ENCODE measurements around the gene SUCO. TPM values are rescaled to one million over a fixed set of nuclear protein-coding genes. Genes with fewer than 3 reads are reported as not detected.

Gene SUCO
- total RNA-seq, 2 donors from 2014 or later, result 24.6 to 26.7 TPM

DNA sequence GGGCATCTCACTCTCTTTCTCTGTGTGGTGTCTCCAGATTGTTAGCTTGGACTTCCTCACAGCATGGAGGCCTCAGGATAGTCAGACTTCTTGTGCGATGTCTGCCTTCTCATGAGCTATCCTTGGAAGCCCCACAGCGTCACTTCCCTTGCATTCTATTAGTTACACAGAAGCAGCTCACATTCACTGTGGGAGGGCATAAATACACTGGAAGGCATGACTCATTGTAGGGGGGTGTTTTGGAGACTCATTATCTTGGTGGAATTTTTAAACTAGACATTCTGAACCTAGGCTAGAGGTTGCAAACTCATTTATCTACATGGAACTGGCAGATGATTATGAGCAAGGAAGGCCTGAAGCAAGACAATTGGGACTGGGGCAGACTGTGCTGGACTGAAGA, 104.6 kb downstream of the SUCO start:
- no peaks in the 10 kb centered on the region for H3K36me3 ChIP-seq
- no peak overlapping the region for H3K4me3 ChIP-seq
- H3K27me3 ChIP-seq, result no peaks in the 10 kb centered on the region
- no peak for DNase-seq
- intact Hi-C loops (cut with DNase I), result no loop called here
- no peaks in the 10 kb centered on the region for H3K9me3 ChIP-seq
- no peak overlapping the region for H3K27ac ChIP-seq
- TF ChIP-seq, protein P1, sequence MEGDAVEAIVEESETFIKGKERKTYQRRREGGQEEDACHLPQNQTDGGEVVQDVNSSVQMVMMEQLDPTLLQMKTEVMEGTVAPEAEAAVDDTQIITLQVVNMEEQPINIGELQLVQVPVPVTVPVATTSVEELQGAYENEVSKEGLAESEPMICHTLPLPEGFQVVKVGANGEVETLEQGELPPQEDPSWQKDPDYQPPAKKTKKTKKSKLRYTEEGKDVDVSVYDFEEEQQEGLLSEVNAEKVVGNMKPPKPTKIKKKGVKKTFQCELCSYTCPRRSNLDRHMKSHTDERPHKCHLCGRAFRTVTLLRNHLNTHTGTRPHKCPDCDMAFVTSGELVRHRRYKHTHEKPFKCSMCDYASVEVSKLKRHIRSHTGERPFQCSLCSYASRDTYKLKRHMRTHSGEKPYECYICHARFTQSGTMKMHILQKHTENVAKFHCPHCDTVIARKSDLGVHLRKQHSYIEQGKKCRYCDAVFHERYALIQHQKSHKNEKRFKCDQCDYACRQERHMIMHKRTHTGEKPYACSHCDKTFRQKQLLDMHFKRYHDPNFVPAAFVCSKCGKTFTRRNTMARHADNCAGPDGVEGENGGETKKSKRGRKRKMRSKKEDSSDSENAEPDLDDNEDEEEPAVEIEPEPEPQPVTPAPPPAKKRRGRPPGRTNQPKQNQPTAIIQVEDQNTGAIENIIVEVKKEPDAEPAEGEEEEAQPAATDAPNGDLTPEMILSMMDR (IDR thresholded peaks at IDR 0.05), result no peak
- H3K4me1 ChIP-seq, result no peaks in the 10 kb centered on the region
- no peak overlapping the region for H3K9ac ChIP-seq (ENCODE audit: low read depth in 2 of 2, low read length in 2 of 2)

DNA sequence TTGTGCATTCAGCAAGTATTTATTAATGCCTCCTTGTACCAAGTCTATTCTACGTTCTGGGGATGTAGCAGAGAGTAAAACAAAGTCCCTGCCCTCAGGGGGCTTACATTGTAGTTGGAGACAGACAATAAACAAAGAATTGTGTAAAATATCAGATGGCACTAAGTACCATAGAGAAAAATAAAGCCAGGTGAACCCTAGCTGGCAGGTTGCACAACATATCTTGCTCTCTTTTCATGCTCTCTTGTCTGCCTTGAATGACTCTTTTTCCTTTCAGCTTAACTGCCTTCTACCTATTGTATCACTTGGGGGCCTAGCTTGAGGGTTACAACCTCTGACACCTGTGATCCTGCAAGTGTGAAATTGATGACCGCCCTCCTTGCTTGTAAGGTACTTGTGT, 105.3 kb downstream of the SUCO start:
- Histone ChIP-seq H3K27ac (no peak overlapping the region), H3K36me3 (no peaks in the 10 kb centered on the region), H3K4me1 (no peaks in the 10 kb centered on the region), H3K9ac (ENCODE audit: low read depth in 2 of 2, low read length in 2 of 2) (no peak overlapping the region), H3K9me3 (no peaks in the 10 kb centered on the region), H3K4me3 (no peak overlapping the region), H3K27me3 (no peaks in the 10 kb centered on the region)
- no peak for DNase-seq
- TF ChIP-seq, protein P1 (IDR thresholded peaks at IDR 0.05), result no peak
- intact Hi-C loops (cut with DNase I), result no loop called here

DNA sequence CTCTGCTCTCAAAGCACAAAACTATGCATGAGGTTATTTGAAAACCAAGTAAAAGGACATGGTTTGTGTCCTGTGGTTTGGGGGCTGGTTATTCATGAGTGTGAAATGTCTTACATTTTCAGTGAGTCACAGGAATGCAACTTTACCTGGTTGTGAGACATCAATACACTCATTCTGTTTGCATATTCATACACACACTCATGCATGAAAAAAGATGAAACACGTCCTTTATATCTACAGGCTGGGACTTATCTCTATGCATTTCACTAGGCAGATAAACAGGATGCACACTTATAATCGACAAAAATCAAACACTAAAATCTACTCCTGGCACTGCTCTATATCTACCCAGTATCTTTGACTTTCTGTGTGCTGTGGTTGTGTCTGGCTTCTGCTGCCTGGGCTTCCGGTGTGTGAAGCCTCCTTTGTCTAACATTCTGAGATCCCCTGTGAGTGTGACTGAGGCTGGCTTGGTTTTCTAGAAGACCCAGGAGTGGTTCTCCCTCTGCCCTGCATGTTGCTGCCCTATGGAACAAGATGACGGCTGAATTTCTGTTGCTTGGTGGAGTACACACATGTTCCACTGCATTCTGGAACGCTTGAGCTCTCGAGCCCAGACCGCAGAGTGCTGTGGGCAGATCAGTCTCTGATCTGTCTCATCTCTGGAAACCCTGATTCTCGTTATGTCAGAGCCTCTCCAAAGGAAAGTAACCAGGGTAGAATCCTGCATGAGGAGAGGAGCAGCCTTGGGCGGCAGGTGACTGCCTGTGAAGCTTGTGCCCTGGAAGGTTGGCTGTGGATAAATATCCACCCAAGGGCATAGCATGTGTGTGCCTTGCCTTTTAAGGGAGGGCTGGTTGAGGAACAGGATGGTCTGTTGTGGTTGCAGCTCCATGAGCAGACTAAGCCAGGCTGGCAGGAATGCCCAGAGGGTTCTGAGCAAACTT, 106.2 kb downstream of the SUCO start:
- TF ChIP-seq, protein P1 (IDR thresholded peaks at IDR 0.05), result no peak
- peak; percentile 21 for DNase-seq
- H3K27me3 ChIP-seq, result no peaks in the 10 kb centered on the region
- intact Hi-C loops (cut with DNase I), result no loop called here
- no peaks in the 10 kb centered on the region for H3K9me3 ChIP-seq
- no peak overlapping the region for H3K27ac ChIP-seq
- H3K4me3 ChIP-seq, result no peak overlapping the region
- H3K4me1 ChIP-seq, result no peaks in the 10 kb centered on the region
- H3K9ac ChIP-seq (ENCODE audit: low read depth in 2 of 2, low read length in 2 of 2), result no peak overlapping the region
- no peaks in the 10 kb centered on the region for H3K36me3 ChIP-seq

DNA sequence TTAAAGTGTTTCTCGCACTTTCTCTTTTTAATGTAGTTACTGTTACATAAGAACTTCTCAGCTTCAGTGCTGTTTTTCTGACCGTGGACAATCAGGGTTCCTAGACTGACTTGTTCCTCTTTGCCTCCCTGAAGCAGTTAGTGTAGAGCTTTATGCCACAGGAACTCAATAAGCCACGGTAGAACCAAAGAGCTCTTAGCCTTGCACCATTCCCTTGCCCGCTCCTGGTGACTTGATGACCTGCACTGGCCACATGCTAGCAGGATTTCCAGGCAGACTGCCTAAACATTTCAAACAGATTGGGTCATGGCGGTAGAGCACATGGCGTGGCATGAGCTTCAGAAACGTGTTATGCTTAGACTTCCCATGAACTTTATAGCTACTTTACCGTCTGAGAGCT, 107.2 kb downstream of the SUCO start:
- Histone ChIP-seq H3K9me3 (no peaks in the 10 kb centered on the region), H3K4me1 (no peaks in the 10 kb centered on the region), H3K4me3 (no peak overlapping the region), H3K36me3 (no peaks in the 10 kb centered on the region), H3K27ac (no peak overlapping the region), H3K9ac (ENCODE audit: low read depth in 2 of 2, low read length in 2 of 2) (no peak overlapping the region), H3K27me3 (no peaks in the 10 kb centered on the region)
- no peak for DNase-seq
- intact Hi-C loops (cut with DNase I), result no loop called here
- TF ChIP-seq, protein P1 (IDR thresholded peaks at IDR 0.05), result no peak

DNA sequence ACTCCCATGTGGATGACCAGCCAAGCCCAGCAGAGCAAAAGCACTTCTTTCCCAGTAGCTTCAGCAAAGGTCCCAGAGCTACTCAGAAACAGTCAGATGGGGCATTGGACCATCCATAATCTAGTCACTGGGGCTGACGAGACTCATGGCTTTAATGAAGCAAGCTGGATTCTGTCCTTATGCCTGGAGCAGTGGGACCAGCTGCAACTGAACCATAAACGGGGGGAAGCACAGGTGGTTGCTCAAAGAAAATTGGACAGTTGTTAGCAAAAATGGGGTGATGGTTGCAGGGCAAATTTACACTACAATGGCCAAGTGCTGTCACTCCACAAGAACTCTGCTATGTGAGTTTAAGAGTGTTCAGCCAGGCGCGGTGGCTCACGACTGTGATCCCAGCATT, 108.5 kb downstream of the SUCO start:
- no peaks in the 10 kb centered on the region for H3K27me3 ChIP-seq
- TF ChIP-seq, protein P1 (IDR thresholded peaks at IDR 0.05), result no peak
- intact Hi-C loops (cut with DNase I), result no loop called here
- H3K9ac ChIP-seq (ENCODE audit: low read depth in 2 of 2, low read length in 2 of 2), result no peak overlapping the region
- H3K9me3 ChIP-seq, result no peaks in the 10 kb centered on the region
- no peaks in the 10 kb centered on the region for H3K4me1 ChIP-seq
- no peak for DNase-seq
- no peaks in the 10 kb centered on the region for H3K36me3 ChIP-seq
- no peak overlapping the region for H3K4me3 ChIP-seq
- no peak overlapping the region for H3K27ac ChIP-seq

Data from colonic mucosa (tissue), 4 donors.